GM12801 (cell line): Measurements from ENCODE around the gene GAA.

ENCODE experiments used
- CTCF ChIP-seq: IDR thresholded peaks from one replicate; pipeline ENCODE4 v1.5.1; 2011; ENCODE audit warnings: control low read depth; ENCODE audit not compliant: insufficient read length; ENCODE audit errors: extremely low read depth

GAA gene

GRCh38 chr17:80163336-80163735, 62.0 kb downstream of the GAA start:
- no peak for TF ChIP-seq CTCF

- no peak for TF ChIP-seq CTCF
Measured at GRCh38 chr17:80164185-80164584, 62.8 kb downstream of the GAA start.

GRCh38 chr17:80166446-80166845, 65.1 kb downstream of the GAA start:
- TF ChIP-seq CTCF: no peak

- TF ChIP-seq CTCF: no peak
Measured at GRCh38 chr17:80168371-80168770, 67.0 kb downstream of the GAA start.

- TF ChIP-seq CTCF: no peak
Measured at GRCh38 chr17:80169107-80169506, 67.7 kb downstream of the GAA start.
